Neural progenitor cell (in vitro differentiated cells): Measurements from ENCODE around the gene FMNL2.

ENCODE experiments used
- CTCF ChIP-seq: fragments of 200-600 bp; sonication (generic); IDR thresholded peaks from 2 replicates; pipeline ENCODE4 v1.5.1; 2017; ENCODE audit warnings: antibody characterized with exemption, mild to moderate bottlenecking
- EZH2 ChIP-seq: fragments of 200-600 bp; sonication (generic); IDR thresholded peaks from 2 replicates; pipeline ENCODE4 v1.6.1; 2017; ENCODE audit warnings: antibody characterized with exemption, mild to moderate bottlenecking, moderate library complexity
- EZH2phosphoT487 ChIP-seq: fragments of 200-600 bp; sonication (generic); IDR thresholded peaks from 2 replicates; pipeline ENCODE4 v1.6.1; 2017; ENCODE audit warnings: antibody characterized with exemption

DNA sequence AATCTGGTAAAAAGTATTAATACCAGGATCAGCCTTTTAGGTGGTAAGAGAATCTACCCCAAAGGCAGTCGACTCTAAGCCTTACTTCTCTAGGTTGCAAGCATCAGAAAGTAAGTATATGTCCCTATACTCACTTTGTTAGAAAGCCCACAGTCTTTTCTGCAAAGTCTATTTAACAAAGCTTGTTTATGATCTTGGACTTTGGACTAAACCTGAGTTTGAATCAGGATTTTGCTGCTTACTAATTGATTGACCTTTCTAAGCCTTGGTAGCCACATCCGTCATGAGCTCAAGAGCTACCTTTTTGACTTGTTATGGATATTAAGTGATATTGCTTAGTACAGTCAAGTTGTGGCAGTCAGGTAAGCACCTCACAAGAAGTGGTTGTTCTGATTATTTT is 18.4 kb downstream of the FMNL2 start:
- TF ChIP-seq CTCF (no peak), EZH2phosphoT487 (no peak), EZH2 (no peak)
